Thoracic aorta (tissue), 2 donors: ENCODE measurements around the gene PTPMT1. TPM values are rescaled to one million over a fixed set of nuclear protein-coding genes. Genes with fewer than 3 reads are reported as not detected.

Source experiments
- ATAC-seq: fragments of 150-250 bp; one replicate; pipeline ENCODE4 v1.8.0; 2017; ENCODE audit warnings: low read depth; ENCODE audit not compliant: insufficient number of reproducible peaks, low FRiP score
- DNase-seq: peaks from one replicate; pipeline ENCODE4 v3.0.0-alpha.2; 2020; ENCODE audit warnings: low spot score
- H3K27ac ChIP-seq, 2 donors: fragments of 200-600 bp; sonication (generic); 1 replicate in 1 of 2; 2 replicates in 1 of 2; pipeline ENCODE4 v1.5.1; 2016; ENCODE audit warnings: mild to moderate bottlenecking in 2 of 2, moderate library complexity in 2 of 2
- H3K27me3 ChIP-seq: fragments of 200-600 bp; sonication (generic); replicated peaks from 2 replicates; pipeline ENCODE4 v1.6.0; 2016; ENCODE audit warnings: mild to moderate bottlenecking; ENCODE audit not compliant: insufficient read depth
- H3K36me3 ChIP-seq: fragments of 200-600 bp; sonication (generic); one replicate; pipeline ENCODE4 v1.5.1; 2016
- H3K4me1 ChIP-seq, 2 donors: fragments of 200-600 bp; sonication (generic); 1 replicate in 1 of 2; 2 replicates in 1 of 2; pipeline versions ENCODE4 v1.5.1 to v1.6.0; 2016; ENCODE audit warnings: low read depth in 2 of 2, mild to moderate bottlenecking in 1 of 2; ENCODE audit not compliant: control insufficient read depth in 1 of 2
- H3K4me3 ChIP-seq: fragments of 200-600 bp; sonication (generic); 2 replicates; pipeline ENCODE4 v1.5.1; 2016; ENCODE audit warnings: mild to moderate bottlenecking
- H3K9me3 ChIP-seq: fragments of 200-600 bp; sonication (generic); 2 replicates; pipeline ENCODE4 v1.5.1; 2016
- CTCF ChIP-seq: fragments of 200-600 bp; sonication (generic); IDR thresholded peaks from one replicate; pipeline ENCODE4 v1.5.1; 2019; ENCODE audit warnings: antibody characterized with exemption
- total RNA-seq, 2 donors: library from RNA; depleted of rRNA; stranded (reverse); fragments of >200 nt; gene quantifications; one replicate each; pipeline versions ENCODE4 v1.1.0 to v1.2.3, GENCODE V29; 2016

The PTPMT1 gene
- total RNA-seq, 2 donors from 2014 or later = 69.9 to 112 TPM

- ATAC-seq (no peak), DNase-seq (no peak)
- H3K9me3 ChIP-seq = no peaks in the 10 kb centered on the region
- no peaks in the 10 kb centered on the region for H3K36me3 ChIP-seq
- H3K4me3 ChIP-seq = no peak overlapping the region
- no peak overlapping the region for H3K27ac ChIP-seq
- peaks cover 10 to 13% of the 10 kb centered on the region in 2 donors for H3K4me1 ChIP-seq
- no peak for TF ChIP-seq CTCF
- no peaks in the 10 kb centered on the region for H3K27me3 ChIP-seq
These were observed 40.5 kb downstream of the PTPMT1 start for GRCh38 chr11:47605921-47606320.

- ATAC-seq (no peak), DNase-seq (no peak)
- no peak overlapping the region for H3K27ac ChIP-seq
- no peak for TF ChIP-seq CTCF
- H3K36me3 ChIP-seq = no peaks in the 10 kb centered on the region
- no peaks in the 10 kb centered on the region for H3K9me3 ChIP-seq
- H3K4me1 ChIP-seq = peaks cover 10 to 13% of the 10 kb centered on the region in 2 donors
- H3K4me3 ChIP-seq = no peak overlapping the region
- H3K27me3 ChIP-seq = no peaks in the 10 kb centered on the region
These were observed 41.3 kb downstream of the PTPMT1 start for GRCh38 chr11:47606731-47607130.

- DNase-seq = no peak
- ATAC-seq = no peak
- no peak for TF ChIP-seq CTCF
These were observed 42.0 kb downstream of the PTPMT1 start for GRCh38 chr11:47607380-47607779.

GRCh38 chr11:47609675-47610074 lies 44.3 kb downstream of the PTPMT1 start:
- Histone ChIP-seq H3K27me3 (no peaks in the 10 kb centered on the region), H3K4me1 (peaks cover 10 to 13% of the 10 kb centered on the region in 2 donors), H3K36me3 (no peaks in the 10 kb centered on the region), H3K27ac (no peak overlapping the region), H3K9me3 (no peaks in the 10 kb centered on the region), H3K4me3 (no peak overlapping the region)
- no peak for TF ChIP-seq CTCF
- DNase-seq (no peak), ATAC-seq (no peak)

More at GRCh38 chr11:47607380-47607779, 42.0 kb downstream of the PTPMT1 start:
- Histone ChIP-seq H3K27me3 (no peaks in the 10 kb centered on the region), H3K4me1 (peaks cover 10 to 13% of the 10 kb centered on the region in 2 donors), H3K9me3 (no peaks in the 10 kb centered on the region), H3K36me3 (no peaks in the 10 kb centered on the region), H3K27ac (no peak overlapping the region), H3K4me3 (no peak overlapping the region)

GRCh38 chr11:47611348-47611794 lies 46.0 kb downstream of the PTPMT1 start:
- H3K36me3 ChIP-seq = no peaks in the 10 kb centered on the region
- no peaks in the 10 kb centered on the region for H3K27me3 ChIP-seq
- ATAC-seq = no peak
- H3K4me1 ChIP-seq = peaks cover 10 to 13% of the 10 kb centered on the region in 2 donors
- no peak overlapping the region for H3K27ac ChIP-seq
- no peaks in the 10 kb centered on the region for H3K9me3 ChIP-seq
- H3K4me3 ChIP-seq = no peak overlapping the region
- DNase-seq = no peak
- TF ChIP-seq CTCF = no peak
